ENCODE results near the gene EMC1.
"Not testable (repeated sequence)": the region's sequence is repeated elsewhere in the genome, so short reads cannot be mapped to it uniquely, and the experiment has no call there.

GRCh38 chr1:19273844-19274531, 22.7 kb upstream of the EMC1 start:
- not testable (repeated sequence) for TF ChIP-seq NFE2L2 (conservative IDR thresholded peaks at IDR 0.05; ENCODE audit: low read length); PHF8 (IDR thresholded peaks at IDR 0.05; ENCODE audit: borderline replicate concordance, low read depth)

Measured in A549 (cell line).